ENCODE data around the gene FCHSD2.
"Not testable (repeated sequence)": the region's sequence is repeated elsewhere in the genome, so short reads cannot be mapped to it uniquely, and the experiment has no call there.

The FCHSD2 gene

GRCh38 chr11:72984453-72985077 is 157.6 kb downstream of the FCHSD2 start:
- H3K4me3 ChIP-seq (ENCODE audit: low read length), result no peak overlapping the region
- no peak for TF ChIP-seq ZNF274 (IDR thresholded peaks at IDR 0.05; ENCODE audit: low read depth, low read length)

GRCh38 chr11:72983560-72983959 is 158.6 kb downstream of the FCHSD2 start:
- H3K4me3 ChIP-seq (ENCODE audit: low read length), result no peak overlapping the region
- no peak for TF ChIP-seq ZNF274 (IDR thresholded peaks at IDR 0.05; ENCODE audit: low read depth, low read length)

GRCh38 chr11:72981971-72982685 is 160.0 kb downstream of the FCHSD2 start:
- TF ChIP-seq ZNF274 (IDR thresholded peaks at IDR 0.05; ENCODE audit: low read depth, low read length), result no peak
- no peak overlapping the region for H3K4me3 ChIP-seq (ENCODE audit: low read length)

GRCh38 chr11:72981080-72981479 is 161.0 kb downstream of the FCHSD2 start:
- no peak for TF ChIP-seq ZNF274 (IDR thresholded peaks at IDR 0.05; ENCODE audit: low read depth, low read length)
- H3K4me3 ChIP-seq (ENCODE audit: low read length), result no peak overlapping the region

GRCh38 chr11:72977782-72978181 is 164.3 kb downstream of the FCHSD2 start:
- H3K4me3 ChIP-seq (ENCODE audit: low read length), result not testable (repeated sequence)

GRCh38 chr11:72976522-72976892 is 165.6 kb downstream of the FCHSD2 start:
- not testable (repeated sequence) for H3K4me3 ChIP-seq (ENCODE audit: low read length)

- no peak overlapping the region for H3K4me3 ChIP-seq (ENCODE audit: low read length)
Observed at GRCh38 chr11:72975778-72976521, 166.2 kb downstream of the FCHSD2 start.

GRCh38 chr11:72974487-72975205 is 167.5 kb downstream of the FCHSD2 start:
- no peak for TF ChIP-seq ZNF274 (IDR thresholded peaks at IDR 0.05; ENCODE audit: low read depth, low read length)
- H3K4me3 ChIP-seq (ENCODE audit: low read length), result no peak overlapping the region

More at GRCh38 chr11:72975778-72976521, 166.2 kb downstream of the FCHSD2 start:
- TF ChIP-seq ZNF274 (IDR thresholded peaks at IDR 0.05; ENCODE audit: low read depth, low read length), result no peak

GRCh38 chr11:72972496-72973128 is 169.5 kb downstream of the FCHSD2 start:
- H3K4me3 ChIP-seq (ENCODE audit: low read length), result no peak overlapping the region
- no peak for TF ChIP-seq ZNF274 (IDR thresholded peaks at IDR 0.05; ENCODE audit: low read depth, low read length)

GRCh38 chr11:72971192-72971967 is 170.7 kb downstream of the FCHSD2 start:
- H3K4me3 ChIP-seq (ENCODE audit: low read length), result no peak overlapping the region
- no peak for TF ChIP-seq ZNF274 (IDR thresholded peaks at IDR 0.05; ENCODE audit: low read depth, low read length)

- no peak for TF ChIP-seq ZNF274 (IDR thresholded peaks at IDR 0.05; ENCODE audit: low read depth, low read length)
- peak overlapping the region; percentile 36; the same call in 1 of the 2 replicates for H3K4me3 ChIP-seq (ENCODE audit: low read length)
Observed at GRCh38 chr11:72970557-72971118, 171.5 kb downstream of the FCHSD2 start.

GRCh38 chr11:72969894-72970335 is 172.2 kb downstream of the FCHSD2 start:
- no peak for TF ChIP-seq ZNF274 (IDR thresholded peaks at IDR 0.05; ENCODE audit: low read depth, low read length)
- no peak overlapping the region for H3K4me3 ChIP-seq (ENCODE audit: low read length)

GRCh38 chr11:72968390-72968789 is 173.7 kb downstream of the FCHSD2 start:
- no peak overlapping the region for H3K4me3 ChIP-seq (ENCODE audit: low read length)
- no peak for TF ChIP-seq ZNF274 (IDR thresholded peaks at IDR 0.05; ENCODE audit: low read depth, low read length)
